ENCODE measurements around the gene CXCR5. TPM values are rescaled to one million over a fixed set of nuclear protein-coding genes. Genes with fewer than 3 reads are reported as not detected.
A peak's percentile ranks its signal among the peaks of the same experiment; 100 is the strongest.

Gene CXCR5
- total RNA-seq, 2 experiments from 2014 or later, result 0.60 to 0.92 TPM

DNA sequence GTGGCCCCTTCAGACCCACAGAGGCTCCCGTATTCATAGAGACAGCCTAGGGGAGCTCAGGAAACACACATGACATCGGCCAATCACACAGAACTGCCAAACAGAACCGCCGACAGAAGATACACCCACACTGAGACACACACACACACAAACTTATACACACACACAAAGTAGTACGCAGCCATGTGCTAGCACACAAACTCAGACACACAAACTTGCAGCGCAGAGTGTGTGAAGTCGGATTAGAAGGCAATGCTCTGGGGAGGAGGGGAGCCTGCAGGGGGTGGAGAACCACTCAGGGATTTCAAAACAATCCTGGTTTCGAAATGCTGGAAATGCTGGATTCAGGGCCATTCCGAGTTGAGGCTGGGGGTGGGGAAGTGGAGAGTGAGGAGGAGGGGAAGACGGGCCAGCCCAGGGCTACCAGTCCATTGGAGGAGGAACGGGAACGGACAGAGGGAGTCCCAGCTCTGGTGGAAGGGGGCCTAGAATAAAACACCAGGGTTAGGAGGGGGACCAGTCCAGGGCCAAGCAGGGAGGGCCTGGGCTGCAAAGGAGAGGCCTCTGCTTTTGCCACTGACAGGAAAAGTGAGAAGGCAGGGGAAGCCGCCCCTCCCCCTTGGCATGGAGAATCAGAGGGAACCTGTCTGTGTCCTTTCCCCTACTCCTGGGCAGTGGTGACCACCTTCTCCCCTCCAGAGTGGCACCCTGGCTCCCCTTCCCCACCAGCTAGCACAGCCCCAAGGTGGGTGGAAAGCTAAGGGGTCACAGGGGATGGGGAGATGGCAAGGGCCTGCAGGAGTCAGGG, 37.6 kb downstream of the CXCR5 start:
- ATAC-seq, result no peak
- no peak for DNase-seq

DNA sequence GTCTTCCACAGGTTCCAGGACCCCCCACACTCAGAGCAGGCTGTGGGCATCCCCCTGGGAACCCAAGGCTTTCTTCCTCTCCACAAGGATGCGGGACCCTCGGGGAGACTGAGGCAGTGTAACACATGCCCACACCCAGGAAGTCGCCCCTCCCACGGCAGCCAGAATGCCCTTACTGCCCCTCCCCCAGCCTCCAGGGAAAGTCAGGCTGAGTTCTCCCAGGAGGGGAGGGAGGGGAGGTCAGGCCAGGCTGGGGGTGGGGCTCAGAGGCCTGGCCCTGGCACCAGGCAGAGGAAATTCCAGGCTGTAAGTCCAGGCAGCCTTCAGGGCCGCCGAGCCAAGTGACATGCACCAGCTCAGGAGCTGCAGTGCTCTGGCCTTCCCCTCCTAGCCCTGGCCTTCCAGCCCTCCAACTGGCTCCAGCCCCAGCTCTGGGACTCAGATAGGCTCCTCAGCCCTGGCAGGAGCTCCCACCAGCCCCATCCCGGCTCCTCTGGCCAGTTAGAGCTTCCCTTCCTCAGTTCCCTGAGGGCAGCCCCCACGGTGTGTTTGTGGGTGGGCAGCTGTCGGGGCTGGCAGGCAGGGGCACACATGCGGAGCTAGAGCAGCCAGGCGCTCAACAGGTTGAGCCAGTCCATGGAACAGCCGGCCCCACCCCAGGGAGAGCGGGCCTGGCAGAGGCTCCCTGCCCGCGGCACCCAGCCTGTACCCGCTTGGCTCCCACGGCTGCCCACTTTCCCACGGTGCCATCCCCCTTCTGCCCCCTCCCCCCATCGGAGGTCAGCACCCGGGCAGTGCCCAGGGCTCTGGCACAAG, 38.4 kb downstream of the CXCR5 start:
- H3K4me1 Mint-ChIP-seq (ENCODE audit: low read depth), result peaks cover 55% of the 10 kb centered on the region
- intact Hi-C loops (cut with micrococcal nuclease), result no loop called here
- CTCF ChIA-PET, result interaction anchor here (0.6 to 1.3 kb wide), 3 partner anchors 20 to 155 kb away, joined by 3 read pairs; no protein-coding TSS in a partner anchor

More for the DNA sequence above, 37.6 kb downstream of the CXCR5 start:
- intact Hi-C loops (cut with micrococcal nuclease), result no loop called here
- H3K4me3 Mint-ChIP-seq, result peak overlapping the region; percentile 93
- peak overlapping the region; percentile 96 for H3K27ac Mint-ChIP-seq
- H3K4me1 Mint-ChIP-seq (ENCODE audit: low read depth), result peaks cover 55% of the 10 kb centered on the region
- POLR2A ChIA-PET, result interaction anchor here (1.7 kb wide), 1 partner anchor 26 kb away, joined by 6 read pairs; no protein-coding TSS in a partner anchor
- H3K36me3 Mint-ChIP-seq (ENCODE audit: low read depth), result peaks cover 10% of the 10 kb centered on the region
- H3K27me3 Mint-ChIP-seq, result no peaks in the 10 kb centered on the region
- CTCF ChIA-PET, result no interaction called here
- no peak for TF ChIP-seq CTCF (IDR thresholded peaks at IDR 0.05)
- H3K9me3 Mint-ChIP-seq, result no peaks in the 10 kb centered on the region

DNA sequence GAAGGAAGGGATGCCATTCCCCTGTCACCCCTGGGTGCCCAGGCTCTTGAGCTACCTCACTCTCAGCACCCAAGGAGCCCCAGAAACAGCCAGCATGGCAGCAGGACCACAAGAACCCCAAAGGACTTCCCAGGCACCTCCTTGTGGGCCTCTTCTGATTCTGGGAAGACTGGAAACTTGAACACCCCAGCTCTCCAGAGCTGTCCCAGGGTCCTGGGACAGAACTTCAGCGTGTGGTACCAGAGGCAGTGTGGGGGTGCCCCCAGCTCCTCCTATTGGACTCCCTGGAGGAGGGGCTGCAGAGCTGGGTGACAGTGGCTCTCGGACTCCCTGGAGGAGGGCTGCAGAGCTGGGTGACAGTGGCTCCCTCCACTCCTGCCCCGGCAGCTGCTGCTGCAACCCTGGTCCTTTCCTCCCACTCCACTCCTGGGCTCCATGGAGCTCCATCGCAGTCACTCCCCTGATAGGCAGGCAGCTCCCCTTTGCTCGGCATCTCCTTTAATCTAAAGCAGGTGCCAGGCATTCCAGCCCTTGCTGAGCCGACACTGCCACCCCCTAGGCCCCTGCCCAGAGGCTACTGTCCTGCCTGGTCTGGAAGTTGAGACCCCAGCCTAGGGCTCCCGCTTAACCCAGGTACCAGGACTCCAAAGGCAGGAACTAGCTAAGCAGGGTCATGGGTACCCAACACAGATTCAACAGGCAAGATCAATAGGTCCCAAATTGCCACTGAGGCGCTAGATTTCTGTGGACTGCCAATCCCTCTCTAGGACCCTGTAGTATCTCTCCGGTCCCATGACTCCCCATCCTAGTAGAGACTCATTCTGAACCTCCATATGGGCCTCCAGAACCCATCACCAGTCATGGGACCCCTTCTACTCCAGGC, 39.3 kb downstream of the CXCR5 start:
- Mint-ChIP-seq H3K27me3 (no peaks in the 10 kb centered on the region), H3K4me1 (ENCODE audit: low read depth) (peaks cover 57% of the 10 kb centered on the region), H3K27ac (peak overlapping the region; percentile 81), H3K4me3 (peak overlapping the region; percentile 86), H3K36me3 (ENCODE audit: low read depth) (peaks cover 5% of the 10 kb centered on the region), H3K9me3 (no peaks in the 10 kb centered on the region)
- ChIA-PET POLR2A (interaction anchor here (0.9 to 1.7 kb wide), 4 partner anchors 27 to 172 kb away, joined by 3 to 6 read pairs (median 5); partner anchors contain the start of gene CENATAC), CTCF (interaction anchor here (0.6 to 1.3 kb wide), 5 partner anchors 21 to 156 kb away, joined by 3 read pairs; no protein-coding TSS in a partner anchor)
- no peak for TF ChIP-seq CTCF (IDR thresholded peaks at IDR 0.05)
- DNase-seq (no peak), ATAC-seq (no peak)
- intact Hi-C loops (cut with micrococcal nuclease), result no loop called here

More for the DNA sequence above, 38.4 kb downstream of the CXCR5 start:
- DNase-seq (no peak), ATAC-seq (no peak)
- Mint-ChIP-seq H3K9me3 (no peaks in the 10 kb centered on the region), H3K4me3 (peak overlapping the region; percentile 93), H3K36me3 (ENCODE audit: low read depth) (peaks cover 10% of the 10 kb centered on the region), H3K27me3 (no peaks in the 10 kb centered on the region), H3K27ac (peak overlapping the region; percentile 96)
- no peak for TF ChIP-seq CTCF (IDR thresholded peaks at IDR 0.05)
- POLR2A ChIA-PET, result interaction anchor here (0.9 to 1.7 kb wide), 3 partner anchors 26 to 133 kb away, joined by 3 to 6 read pairs (median 6); no protein-coding TSS in a partner anchor

DNA sequence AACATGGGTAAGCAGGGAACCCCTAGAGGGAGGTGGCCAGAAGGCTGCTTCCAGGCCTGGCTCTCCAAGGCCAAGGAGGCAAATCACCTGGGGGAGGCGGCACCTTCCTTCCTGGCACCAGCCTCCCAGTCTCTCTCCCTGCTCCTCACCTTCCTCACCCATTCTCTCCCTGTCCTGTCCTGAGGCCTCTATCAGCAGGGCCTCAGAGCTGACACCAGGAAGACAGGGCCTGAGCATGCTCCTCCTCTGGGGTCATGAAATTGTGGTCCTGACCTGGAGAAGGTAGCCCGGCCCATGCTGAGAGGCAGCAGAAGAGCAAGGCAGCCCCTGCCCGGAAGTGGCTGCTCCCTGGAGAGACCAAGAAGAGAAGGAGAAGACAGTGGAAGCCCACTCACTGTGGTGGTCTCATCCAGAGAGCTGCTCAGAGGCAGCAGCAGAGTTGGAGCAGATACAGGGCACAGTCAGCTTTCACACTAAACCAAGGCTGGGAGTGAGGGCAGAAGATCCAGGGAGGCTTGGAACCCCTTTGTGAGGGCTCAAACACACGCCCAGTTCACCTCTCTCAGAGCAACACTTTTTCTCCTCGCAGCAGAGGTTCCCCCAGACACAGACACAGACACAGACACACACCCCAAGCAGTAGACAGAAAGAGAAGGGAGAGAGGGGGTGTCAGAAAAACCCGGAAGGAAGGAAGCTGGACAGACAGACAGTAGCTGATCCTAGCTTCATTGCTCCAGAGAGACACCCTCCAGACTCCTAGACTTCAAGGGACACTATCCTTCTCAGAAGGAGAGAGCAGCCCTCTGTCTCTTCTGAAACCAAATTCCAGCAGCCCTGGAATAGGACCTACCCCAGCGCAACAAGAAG, 40.3 kb downstream of the CXCR5 start:
- intact Hi-C loops (cut with micrococcal nuclease), result no loop called here
- DNase-seq, result no peak

More for the DNA sequence above, 40.3 kb downstream of the CXCR5 start:
- Mint-ChIP-seq H3K4me3 (peak overlapping the region; percentile 86), H3K27me3 (no peaks in the 10 kb centered on the region), H3K27ac (peak overlapping the region; percentile 81), H3K9me3 (no peaks in the 10 kb centered on the region), H3K36me3 (ENCODE audit: low read depth) (peaks cover 3% of the 10 kb centered on the region), H3K4me1 (ENCODE audit: low read depth) (peaks cover 59% of the 10 kb centered on the region)
- CTCF ChIA-PET, result interaction anchor here (0.6 to 3.1 kb wide), 8 partner anchors 16 to 234 kb away, joined by 3 to 14 read pairs (median 3); partner anchors contain the start of gene DDX6
- ATAC-seq, result no peak
- no peak for TF ChIP-seq CTCF (IDR thresholded peaks at IDR 0.05)
- POLR2A ChIA-PET, result interaction anchor here (1.0 to 1.7 kb wide), 3 partner anchors 19 to 74 kb away, joined by 3 to 6 read pairs (median 3); partner anchors contain the start of gene CENATAC
